ENCODE results near the gene TRPV3.
"Not testable (repeated sequence)": the region's sequence is repeated elsewhere in the genome, so short reads cannot be mapped to it uniquely, and the experiment has no call there.

The TRPV3 gene

DNA sequence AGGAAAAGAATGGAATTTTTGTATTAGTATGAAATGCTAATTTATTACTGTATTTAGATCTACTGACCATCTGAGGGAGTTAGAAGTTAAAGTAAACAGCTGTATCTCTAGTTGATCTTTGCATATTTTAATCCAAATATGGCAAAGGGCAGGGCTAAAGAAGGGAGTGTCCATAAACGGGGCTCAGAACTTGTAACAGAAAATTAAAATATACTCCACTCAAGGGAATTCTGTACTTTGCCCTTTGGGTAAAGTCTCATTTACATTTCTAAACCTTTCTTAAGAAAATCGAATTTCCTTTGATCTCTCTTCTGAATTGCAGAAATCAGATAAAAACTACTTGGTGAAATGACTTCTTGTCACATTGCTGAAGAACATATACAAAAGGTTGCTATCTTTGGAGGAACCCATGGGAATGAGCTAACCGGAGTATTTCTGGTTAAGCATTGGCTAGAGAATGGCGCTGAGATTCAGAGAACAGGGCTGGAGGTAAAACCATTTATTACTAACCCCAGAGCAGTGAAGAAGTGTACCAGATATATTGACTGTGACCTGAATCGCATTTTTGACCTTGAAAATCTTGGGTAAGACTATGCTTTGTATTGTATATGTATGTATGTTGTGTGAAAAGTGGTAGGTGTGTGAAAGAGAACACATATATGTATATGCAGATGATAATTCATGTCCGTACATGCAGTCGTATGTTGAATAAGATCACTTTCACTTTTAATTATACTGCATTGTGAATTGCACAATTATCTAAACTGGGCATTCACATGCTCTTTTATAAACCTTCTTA lies 81.6 kb downstream of the TRPV3 start, which contains the start of gene ASPA:
Gene ASPA (plus strand): TSS at position 186 of the 799 bp plus-strand sequence. CDS start 163 bp downstream, at position 349.
- no peak for DNase-seq (ENCODE audit: low read depth in 2 of 2, low spot score in 1 of 2)

DNA sequence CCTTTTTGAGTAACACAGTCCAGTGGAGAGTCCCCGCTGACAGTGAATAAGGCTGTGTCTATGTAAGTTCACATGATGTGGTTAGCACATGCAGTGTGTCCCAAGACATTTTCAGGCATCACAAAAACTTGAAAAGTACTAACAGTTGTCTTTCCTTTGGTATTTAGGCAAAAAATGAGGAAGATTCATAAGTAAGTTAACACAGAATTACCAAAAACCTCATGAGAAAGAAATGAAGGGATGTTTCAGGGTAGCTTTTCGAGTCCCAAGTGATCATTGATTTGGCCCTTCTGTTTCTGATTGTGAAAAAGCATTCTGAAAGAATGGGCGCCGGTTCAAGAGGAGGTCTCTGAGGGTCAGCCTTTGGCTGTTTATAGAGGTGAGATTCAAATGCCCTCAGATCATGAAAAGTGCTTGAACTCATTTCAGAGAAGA lies 82.3 kb downstream of the TRPV3 start:
- no peak for DNase-seq (ENCODE audit: low read depth in 2 of 2, low spot score in 1 of 2)

DNA sequence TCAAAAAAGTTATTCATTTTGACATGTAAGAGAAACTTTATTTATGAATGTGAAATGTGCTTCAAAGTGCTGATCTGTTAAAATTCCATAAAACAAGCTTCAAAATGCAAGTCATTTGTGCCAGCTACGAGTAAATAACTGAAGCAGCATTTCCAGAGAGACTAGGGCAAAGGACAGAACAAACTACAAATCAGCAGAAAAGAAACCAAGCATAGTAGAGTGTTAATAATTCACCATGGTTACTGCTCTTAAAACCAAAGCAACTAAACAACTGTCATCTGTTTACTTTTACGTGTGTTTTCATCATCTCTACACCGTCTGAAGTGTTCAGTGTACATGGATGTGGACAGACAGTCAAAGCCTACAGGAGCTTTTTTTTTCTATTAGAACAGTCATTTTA lies 83.4 kb downstream of the TRPV3 start:
- DNase-seq (ENCODE audit: low read depth in 2 of 2, low spot score in 1 of 2), result no peak

DNA sequence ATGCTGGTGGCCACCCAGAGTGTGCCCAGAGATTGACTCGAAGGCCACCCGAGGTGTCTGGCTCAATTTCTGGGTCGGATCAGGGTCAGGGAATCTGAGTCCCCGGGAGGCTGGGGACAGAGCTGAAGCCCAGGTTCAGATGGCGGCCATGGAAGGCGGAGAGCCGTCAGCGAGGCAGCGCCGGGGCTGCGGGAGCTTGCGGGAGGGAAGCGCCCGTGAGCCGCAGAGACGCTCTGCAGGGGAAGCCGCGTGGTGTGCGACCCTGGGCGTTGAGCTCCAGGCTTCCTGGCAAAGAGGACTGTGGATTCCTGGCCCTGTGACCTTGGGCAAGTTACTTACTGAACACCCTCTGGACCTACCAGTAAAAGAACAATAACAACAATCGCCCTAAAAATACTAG lies 85.5 kb downstream of the TRPV3 start:
- no peak for DNase-seq (ENCODE audit: low read depth in 2 of 2, low spot score in 1 of 2)

DNA sequence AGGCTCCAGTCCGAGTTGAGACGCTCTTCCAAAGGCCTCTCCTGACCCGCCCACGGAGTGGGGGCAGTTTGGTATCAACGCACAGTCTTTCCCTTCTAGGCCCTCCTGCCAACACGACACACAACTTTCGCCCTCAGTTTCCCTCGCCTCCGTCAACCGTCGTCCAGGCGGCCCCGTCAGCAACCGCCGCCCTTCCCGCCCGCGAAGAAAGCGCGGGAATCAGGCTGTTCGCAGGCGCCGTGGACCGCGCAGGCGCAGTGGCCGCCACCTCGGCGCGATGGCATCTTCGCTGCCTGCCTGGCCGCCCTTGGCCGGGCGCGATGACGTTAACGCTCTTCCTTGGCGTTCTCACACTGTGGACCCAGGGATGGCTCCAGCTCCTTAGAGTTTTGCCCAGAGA lies 86.0 kb downstream of the TRPV3 start, which contains the start of gene SPATA22:
Gene SPATA22 (minus strand): TSS at position 221 of the 400 bp plus-strand sequence. CDS start 2,494 bp downstream, outside the sequence.
- DNase-seq (ENCODE audit: low read depth in 2 of 2, low spot score in 1 of 2), result no peak

DNA sequence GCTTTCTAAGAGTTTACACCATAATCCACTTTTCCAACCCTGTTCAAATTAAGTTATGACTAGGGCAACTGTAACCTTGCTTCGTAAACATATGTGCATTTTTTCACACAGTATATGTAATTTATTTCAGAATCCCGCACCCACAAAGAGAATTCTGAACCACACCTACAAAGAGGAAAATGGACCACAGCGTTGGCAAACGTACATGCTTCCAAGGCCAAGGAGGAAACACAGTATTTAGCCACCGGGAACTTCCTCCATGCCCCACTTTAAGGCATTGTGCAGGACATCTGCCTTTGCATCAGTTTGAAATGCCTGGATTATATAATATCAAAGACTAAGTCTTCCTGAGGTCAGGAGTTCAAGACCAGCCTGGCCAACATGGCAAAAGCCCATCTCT lies 88.1 kb downstream of the TRPV3 start:
- DNase-seq (ENCODE audit: low read depth in 2 of 2, low spot score in 1 of 2), result no peak

DNA sequence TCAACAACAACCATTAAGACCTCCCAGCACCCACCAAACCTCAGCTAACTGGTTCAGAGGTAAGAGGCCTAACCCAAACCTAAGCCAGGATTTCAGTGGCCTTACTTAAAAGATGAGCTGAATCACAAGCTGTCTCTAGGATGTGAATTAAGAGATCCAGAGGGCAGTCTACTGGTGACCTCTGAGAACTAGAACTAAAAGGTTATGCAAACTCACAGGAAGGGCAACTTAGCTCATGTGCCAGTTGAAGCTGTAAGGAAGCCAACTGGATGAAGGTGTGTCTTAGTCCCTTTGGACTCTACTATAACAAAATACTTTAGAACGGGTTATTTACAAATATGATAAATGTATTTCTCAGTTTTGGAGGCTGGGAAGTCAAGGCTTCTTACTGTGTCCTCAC lies 91.3 kb downstream of the TRPV3 start:
- not testable (repeated sequence) for DNase-seq (ENCODE audit: low read depth in 2 of 2, low spot score in 1 of 2)
